K562 (cell line): ENCODE results near the gene SUMF1. TPM values are rescaled to one million over a fixed set of nuclear protein-coding genes. Genes with fewer than 3 reads are reported as not detected.

Source experiments
- ASH1L ChIP-seq: fragments of 450-650 bp; IDR thresholded peaks from 2 replicates; pipeline ENCODE4 v1.6.1; 2018; ENCODE audit warnings: borderline replicate concordance, mild to moderate bottlenecking, low read depth; ENCODE audit not compliant: partially characterized antibody
- MEF2A ChIP-seq: IDR thresholded peaks from 2 replicates; pipeline ENCODE4 v1.6.1; 2011; ENCODE audit warnings: low read depth, mild to moderate bottlenecking, low read length, moderate library complexity; ENCODE audit not compliant: control insufficient read depth
- MXI1 ChIP-seq: IDR thresholded peaks from 2 replicates; pipeline ENCODE4 v1.6.1; 2011; ENCODE audit warnings: low read depth, mild to moderate bottlenecking, improper control_type of control experiment, low read length
- NONO ChIP-seq, 2 experiments: fragments of 200-400 bp in 1 of 2; fragments of 450-650 bp in 1 of 2; formaldehyde crosslinking in 1 of 2; IDR thresholded peaks; 2 replicates each; pipeline ENCODE4 v1.6.1; 2017; ENCODE audit warnings: low read depth in 2 of 2, mild to moderate bottlenecking in 2 of 2, moderate library complexity in 2 of 2, low read length in 1 of 2
- YBX1 ChIP-seq: fragments of 450-650 bp; IDR thresholded peaks from 2 replicates; pipeline ENCODE4 v1.7.1; 2016; ENCODE audit warnings: mild to moderate bottlenecking
- polyA plus RNA-seq, 8 experiments: library from polyadenylated mRNA; depleted of rRNA in 4 of 8; stranded (reverse) in 5 of 8; unstranded in 3 of 8; fragments of >200 nt; fragmentation: Nextera tagmentation in 2 of 8; fragmentation: Illumina TruSeq in 1 of 8; extraction: Ambion mirVana in 2 of 8; extraction: Trizol in 1 of 8; gene quantifications; 2 replicates each; pipeline versions ENCODE4 v1.2.1 to v1.2.3, GENCODE V29; 2011 to 2014; ENCODE audit warnings: inconsistent platforms in 1 of 8, missing spikeins in 1 of 8
- total RNA-seq, 7 experiments: library from RNA; depleted of rRNA in 6 of 7; stranded (reverse); fragments of >200 nt in 6 of 7; fragmentation: Illumina TruSeq in 2 of 7; extraction: Trizol in 2 of 7; gene quantifications; 2 replicates each; pipeline versions ENCODE4 v1.2.1 to v1.2.3, GENCODE V29; 2011 to 2021; ENCODE audit warnings: low replicate concordance in 1 of 7
- TF ChIP-seq, protein P1 (sequence below): sonication (generic); formaldehyde crosslinking; IDR thresholded peaks from 2 replicates; pipeline ENCODE4 v1.8.1; 2023; ENCODE audit warnings: mild to moderate bottlenecking, missing genetic modification reagents
- TF ChIP-seq, protein P2 (sequence below): fragments of 450-650 bp; IDR thresholded peaks from 2 replicates; pipeline ENCODE4 v1.6.1; 2017; ENCODE audit warnings: mild to moderate bottlenecking, moderate library complexity

The SUMF1 gene
- total and polyA plus RNA-seq, 9 of the 15 experiments (the other 6 are each of a cell fraction or from before 2014, with no cell fraction given), result 1.3 to 7.4 (median 4.2) TPM

DNA sequence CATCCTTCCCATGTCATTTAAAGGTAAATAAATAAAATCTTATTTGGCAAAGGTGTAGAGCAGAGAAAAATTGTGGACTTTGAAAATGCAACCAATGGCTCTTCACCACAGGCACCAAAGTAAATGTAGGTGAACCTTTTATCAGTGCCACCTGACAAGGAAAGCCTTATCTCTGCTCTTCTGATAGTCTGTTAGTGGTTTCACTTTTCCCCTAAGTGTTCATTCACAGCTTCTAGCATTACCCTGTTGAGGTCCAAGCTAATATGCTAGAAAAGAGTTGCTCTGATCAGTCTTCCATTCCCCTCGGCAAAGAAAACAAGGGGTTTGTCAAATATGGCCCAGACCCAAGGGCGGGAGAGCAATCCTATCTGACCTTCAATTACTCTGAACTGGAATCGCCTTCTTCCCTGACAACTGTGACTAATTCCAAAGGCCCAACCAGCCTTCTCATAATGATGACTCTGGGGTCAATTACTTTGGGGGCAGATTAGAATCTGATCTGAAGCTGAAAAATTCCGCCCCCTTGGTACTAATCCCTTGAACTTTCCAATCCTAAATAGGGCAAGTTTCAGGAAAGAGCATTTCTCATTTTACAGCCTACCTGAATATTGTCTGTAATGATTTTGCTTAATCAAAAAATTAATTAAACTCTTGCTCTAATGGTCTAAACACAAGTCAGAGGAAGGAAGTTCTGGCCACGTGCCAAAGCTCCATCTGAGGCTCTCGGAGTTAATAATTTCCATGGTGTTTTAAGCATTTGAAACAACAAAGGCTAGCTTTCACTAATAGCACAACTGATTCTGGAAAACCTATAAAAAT, 111.5 kb downstream of the SUMF1 start (continued):
- no peak for TF ChIP-seq MXI1
- TF ChIP-seq, protein P1, sequence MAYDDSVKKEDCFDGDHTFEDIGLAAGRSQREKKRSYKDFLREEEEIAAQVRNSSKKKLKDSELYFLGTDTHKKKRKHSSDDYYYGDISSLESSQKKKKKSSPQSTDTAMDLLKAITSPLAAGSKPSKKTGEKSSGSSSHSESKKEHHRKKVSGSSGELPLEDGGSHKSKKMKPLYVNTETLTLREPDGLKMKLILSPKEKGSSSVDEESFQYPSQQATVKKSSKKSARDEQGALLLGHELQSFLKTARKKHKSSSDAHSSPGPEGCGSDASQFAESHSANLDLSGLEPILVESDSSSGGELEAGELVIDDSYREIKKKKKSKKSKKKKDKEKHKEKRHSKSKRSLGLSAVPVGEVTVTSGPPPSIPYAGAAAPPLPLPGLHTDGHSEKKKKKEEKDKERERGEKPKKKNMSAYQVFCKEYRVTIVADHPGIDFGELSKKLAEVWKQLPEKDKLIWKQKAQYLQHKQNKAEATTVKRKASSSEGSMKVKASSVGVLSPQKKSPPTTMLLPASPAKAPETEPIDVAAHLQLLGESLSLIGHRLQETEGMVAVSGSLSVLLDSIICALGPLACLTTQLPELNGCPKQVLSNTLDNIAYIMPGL, result no peak
- TF ChIP-seq, protein P2, sequence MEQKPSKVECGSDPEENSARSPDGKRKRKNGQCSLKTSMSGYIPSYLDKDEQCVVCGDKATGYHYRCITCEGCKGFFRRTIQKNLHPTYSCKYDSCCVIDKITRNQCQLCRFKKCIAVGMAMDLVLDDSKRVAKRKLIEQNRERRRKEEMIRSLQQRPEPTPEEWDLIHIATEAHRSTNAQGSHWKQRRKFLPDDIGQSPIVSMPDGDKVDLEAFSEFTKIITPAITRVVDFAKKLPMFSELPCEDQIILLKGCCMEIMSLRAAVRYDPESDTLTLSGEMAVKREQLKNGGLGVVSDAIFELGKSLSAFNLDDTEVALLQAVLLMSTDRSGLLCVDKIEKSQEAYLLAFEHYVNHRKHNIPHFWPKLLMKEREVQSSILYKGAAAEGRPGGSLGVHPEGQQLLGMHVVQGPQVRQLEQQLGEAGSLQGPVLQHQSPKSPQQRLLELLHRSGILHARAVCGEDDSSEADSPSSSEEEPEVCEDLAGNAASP, result no peak
- no peak for TF ChIP-seq YBX1
- no peak for TF ChIP-seq NONO (IDR thresholded peaks at IDR 0.05; ENCODE audit: low read depth in 2 of 2, low read length in 1 of 2)
- no peak for TF ChIP-seq MEF2A
- no peak for TF ChIP-seq ASH1L
- TF ChIP-seq, all 486 proteins: peak for 24
